GM18505 (cell line): ENCODE data around the gene TMEM192.
"Not testable (repeated sequence)": the region's sequence is repeated elsewhere in the genome, so short reads cannot be mapped to it uniquely, and the experiment has no call there.

Experiments used
- ATAC-seq: cut with Tn5 transposase; IDR thresholded peaks from one replicate; pipeline ENCODE4 v1.9.1; 2021; ENCODE audit not compliant: unreplicated experiment
- POLR2A ChIP-seq: IDR thresholded peaks from 4 replicates; pipeline ENCODE4 v1.6.1; 2011; ENCODE audit warnings: borderline replicate concordance; ENCODE audit not compliant: insufficient read depth, insufficient read length; ENCODE audit errors: extremely low read depth

The TMEM192 gene

GRCh38 chr4:165112368-165113121 is at the start of gene TMEM192:
TMEM192 (minus strand) TSS chr4:165112860; CDS start chr4:165112773, 87 bp downstream.
- peak; percentile 98 for ATAC-seq

GRCh38 chr4:165158762-165159161 is 46.1 kb upstream of the TMEM192 start:
- no peak for ATAC-seq
- TF ChIP-seq POLR2A = no peak

More at GRCh38 chr4:165112368-165113121, at the start of gene TMEM192:
- TF ChIP-seq POLR2A = peak; percentile 77

- no peak for TF ChIP-seq POLR2A
- no peak for ATAC-seq
Measured at GRCh38 chr4:165156906-165157305, 44.2 kb upstream of the TMEM192 start.

GRCh38 chr4:165154482-165154881 is 41.8 kb upstream of the TMEM192 start:
- ATAC-seq = no peak
- TF ChIP-seq POLR2A = no peak

- ATAC-seq = no peak
- no peak for TF ChIP-seq POLR2A
Measured at GRCh38 chr4:165152527-165152926, 39.9 kb upstream of the TMEM192 start.

- no peak for TF ChIP-seq POLR2A
- no peak for ATAC-seq
Measured at GRCh38 chr4:165151734-165152133, 39.1 kb upstream of the TMEM192 start.

GRCh38 chr4:165150545-165150944 is 37.9 kb upstream of the TMEM192 start:
- ATAC-seq = no peak

GRCh38 chr4:165138843-165139242 is 26.2 kb upstream of the TMEM192 start:
- no peak for TF ChIP-seq POLR2A
- ATAC-seq = no peak

More at GRCh38 chr4:165150545-165150944, 37.9 kb upstream of the TMEM192 start:
- no peak for TF ChIP-seq POLR2A

GRCh38 chr4:165137205-165137604 is 24.5 kb upstream of the TMEM192 start:
- TF ChIP-seq POLR2A = no peak
- no peak for ATAC-seq

GRCh38 chr4:165136529-165136928 is 23.9 kb upstream of the TMEM192 start:
- no peak for TF ChIP-seq POLR2A
- ATAC-seq = no peak

- ATAC-seq = no peak
- TF ChIP-seq POLR2A = no peak
Measured at GRCh38 chr4:165133150-165133549, 20.5 kb upstream of the TMEM192 start.

- peak; percentile 61 for ATAC-seq
- TF ChIP-seq POLR2A = no peak
Measured at GRCh38 chr4:165131247-165131832, 18.7 kb upstream of the TMEM192 start.

- no peak for ATAC-seq
- TF ChIP-seq POLR2A = no peak
Measured at GRCh38 chr4:165129924-165130323, 17.3 kb upstream of the TMEM192 start.

- ATAC-seq = not testable (repeated sequence)
Measured at GRCh38 chr4:165125869-165126499, 13.3 kb upstream of the TMEM192 start.
